ENCODE measurements around the gene EEF1AKMT3. TPM values are rescaled to one million over a fixed set of nuclear protein-coding genes. Genes with fewer than 3 reads are reported as not detected.
A peak's percentile ranks its signal among the peaks of the same experiment; 100 is the strongest.

Gene EEF1AKMT3
- total and polyA plus RNA-seq, 9 of the 15 experiments (the other 6 are each of a cell fraction or from before 2014, with no cell fraction given), result 4.1 to 17.2 (median 7.9) TPM

DNA sequence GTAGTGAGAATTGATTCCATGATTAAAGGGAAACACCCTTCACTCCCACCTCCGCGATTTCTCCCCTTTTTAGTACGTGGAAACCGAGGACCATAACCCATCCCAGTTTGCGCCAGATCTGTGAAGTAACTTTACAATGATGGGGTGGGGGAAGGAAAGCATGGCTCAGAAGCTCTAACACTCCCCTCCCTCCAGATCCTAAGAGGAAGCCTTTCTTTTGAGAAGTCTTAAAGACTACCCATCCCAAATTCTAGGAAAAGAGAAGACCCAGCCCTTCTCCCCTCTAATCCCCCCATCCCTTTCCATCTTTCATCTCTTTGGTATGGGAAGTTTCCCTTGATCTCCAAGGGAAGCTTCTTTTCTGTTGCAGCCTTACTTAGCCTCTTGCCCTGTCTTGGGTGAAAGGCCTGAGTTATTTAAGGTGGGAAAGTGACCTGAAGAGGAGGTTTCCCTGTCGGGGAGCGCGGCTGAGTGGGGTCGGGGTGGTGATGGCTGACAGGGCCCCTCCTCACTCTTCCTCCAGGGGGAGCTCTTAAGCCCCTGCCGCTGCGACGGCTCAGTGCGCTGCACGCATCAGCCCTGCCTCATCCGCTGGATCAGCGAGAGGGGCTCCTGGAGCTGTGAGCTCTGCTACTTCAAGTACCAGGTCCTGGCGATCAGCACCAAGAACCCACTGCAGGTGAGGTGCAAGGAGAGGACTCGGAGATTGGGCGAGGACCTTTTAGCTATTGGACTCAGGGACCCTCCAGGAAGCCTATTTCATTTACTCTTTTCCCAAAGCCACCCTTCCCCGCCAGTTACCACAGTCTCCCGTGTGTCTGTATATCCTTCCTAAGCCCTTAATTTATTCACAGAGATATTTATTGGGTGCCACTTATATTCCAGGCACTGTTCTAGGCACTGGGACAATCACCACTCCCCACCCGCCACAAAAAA lies 15.7 kb upstream of the EEF1AKMT3 start (continued):
- TF ChIP-seq, protein P1, sequence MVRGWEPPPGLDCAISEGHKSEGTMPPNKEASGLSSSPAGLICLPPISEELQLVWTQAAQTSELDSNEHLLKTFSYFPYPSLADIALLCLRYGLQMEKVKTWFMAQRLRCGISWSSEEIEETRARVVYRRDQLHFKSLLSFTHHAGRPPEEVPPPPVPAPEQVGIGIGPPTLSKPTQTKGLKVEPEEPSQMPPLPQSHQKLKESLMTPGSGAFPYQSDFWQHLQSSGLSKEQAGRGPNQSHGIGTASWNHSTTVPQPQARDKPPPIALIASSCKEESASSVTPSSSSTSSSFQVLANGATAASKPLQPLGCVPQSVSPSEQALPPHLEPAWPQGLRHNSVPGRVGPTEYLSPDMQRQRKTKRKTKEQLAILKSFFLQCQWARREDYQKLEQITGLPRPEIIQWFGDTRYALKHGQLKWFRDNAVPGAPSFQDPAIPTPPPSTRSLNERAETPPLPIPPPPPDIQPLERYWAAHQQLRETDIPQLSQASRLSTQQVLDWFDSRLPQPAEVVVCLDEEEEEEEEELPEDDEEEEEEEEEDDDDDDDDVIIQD (CRISPR knock-in tag; IDR thresholded peaks at IDR 0.05), result no peak
- TF ChIP-seq HDAC3 (IDR thresholded peaks at IDR 0.05; ENCODE audit: borderline replicate concordance, partially characterized antibody) (no peak), TBP (optimal IDR thresholded peaks at IDR 0.05; ENCODE audit: low read depth, low read length) (peak; percentile 16), STAG1 (CRISPR knock-in tag; IDR thresholded peaks at IDR 0.05; ENCODE audit: borderline replicate concordance) (peak; percentile 20; the same call in 1 of the 2 replicates), SRF (CRISPR knock-in tag; IDR thresholded peaks at IDR 0.05) (no peak), TCF7 (IDR thresholded peaks at IDR 0.05; ENCODE audit: borderline replicate concordance) (no peak), PHTF2 (CRISPR knock-in tag; IDR thresholded peaks at IDR 0.05) (no peak), FOSL1 (tag; conservative IDR thresholded peaks at IDR 0.05) (no peak), NRF1 (conservative IDR thresholded peaks at IDR 0.05 in 1 of 2, IDR thresholded peaks at IDR 0.05 in 1 of 2) (peak; percentile 26 to 47; a peak in 2 of 4 replicates), TAF9B (IDR thresholded peaks at IDR 0.05; ENCODE audit: partially characterized antibody) (no peak), ZNF766 (CRISPR knock-in tag; conservative IDR thresholded peaks at IDR 0.05) (no peak), CBFA2T3 (IDR thresholded peaks at IDR 0.05) (no peak), JUN (IDR thresholded peaks at IDR 0.05; ENCODE audit: borderline replicate concordance, low read depth, low read length) (0 out of 2 replicates have a peak, but pooled peaks have one; percentile 7), JUN (CRISPR knock-in tag; IDR thresholded peaks at IDR 0.05; ENCODE audit: borderline replicate concordance) (no peak)
- TF ChIP-seq, protein P2, sequence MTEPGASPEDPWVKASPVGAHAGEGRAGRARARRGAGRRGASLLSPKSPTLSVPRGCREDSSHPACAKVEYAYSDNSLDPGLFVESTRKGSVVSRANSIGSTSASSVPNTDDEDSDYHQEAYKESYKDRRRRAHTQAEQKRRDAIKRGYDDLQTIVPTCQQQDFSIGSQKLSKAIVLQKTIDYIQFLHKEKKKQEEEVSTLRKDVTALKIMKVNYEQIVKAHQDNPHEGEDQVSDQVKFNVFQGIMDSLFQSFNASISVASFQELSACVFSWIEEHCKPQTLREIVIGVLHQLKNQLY (CRISPR knock-in tag; conservative IDR thresholded peaks at IDR 0.05), result no peak
- TF ChIP-seq, protein P3, sequence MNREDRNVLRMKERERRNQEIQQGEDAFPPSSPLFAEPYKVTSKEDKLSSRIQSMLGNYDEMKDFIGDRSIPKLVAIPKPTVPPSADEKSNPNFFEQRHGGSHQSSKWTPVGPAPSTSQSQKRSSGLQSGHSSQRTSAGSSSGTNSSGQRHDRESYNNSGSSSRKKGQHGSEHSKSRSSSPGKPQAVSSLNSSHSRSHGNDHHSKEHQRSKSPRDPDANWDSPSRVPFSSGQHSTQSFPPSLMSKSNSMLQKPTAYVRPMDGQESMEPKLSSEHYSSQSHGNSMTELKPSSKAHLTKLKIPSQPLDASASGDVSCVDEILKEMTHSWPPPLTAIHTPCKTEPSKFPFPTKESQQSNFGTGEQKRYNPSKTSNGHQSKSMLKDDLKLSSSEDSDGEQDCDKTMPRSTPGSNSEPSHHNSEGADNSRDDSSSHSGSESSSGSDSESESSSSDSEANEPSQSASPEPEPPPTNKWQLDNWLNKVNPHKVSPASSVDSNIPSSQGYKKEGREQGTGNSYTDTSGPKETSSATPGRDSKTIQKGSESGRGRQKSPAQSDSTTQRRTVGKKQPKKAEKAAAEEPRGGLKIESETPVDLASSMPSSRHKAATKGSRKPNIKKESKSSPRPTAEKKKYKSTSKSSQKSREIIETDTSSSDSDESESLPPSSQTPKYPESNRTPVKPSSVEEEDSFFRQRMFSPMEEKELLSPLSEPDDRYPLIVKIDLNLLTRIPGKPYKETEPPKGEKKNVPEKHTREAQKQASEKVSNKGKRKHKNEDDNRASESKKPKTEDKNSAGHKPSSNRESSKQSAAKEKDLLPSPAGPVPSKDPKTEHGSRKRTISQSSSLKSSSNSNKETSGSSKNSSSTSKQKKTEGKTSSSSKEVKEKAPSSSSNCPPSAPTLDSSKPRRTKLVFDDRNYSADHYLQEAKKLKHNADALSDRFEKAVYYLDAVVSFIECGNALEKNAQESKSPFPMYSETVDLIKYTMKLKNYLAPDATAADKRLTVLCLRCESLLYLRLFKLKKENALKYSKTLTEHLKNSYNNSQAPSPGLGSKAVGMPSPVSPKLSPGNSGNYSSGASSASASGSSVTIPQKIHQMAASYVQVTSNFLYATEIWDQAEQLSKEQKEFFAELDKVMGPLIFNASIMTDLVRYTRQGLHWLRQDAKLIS (CRISPR knock-in tag; IDR thresholded peaks at IDR 0.05), result no peak
- TF ChIP-seq, protein P4, sequence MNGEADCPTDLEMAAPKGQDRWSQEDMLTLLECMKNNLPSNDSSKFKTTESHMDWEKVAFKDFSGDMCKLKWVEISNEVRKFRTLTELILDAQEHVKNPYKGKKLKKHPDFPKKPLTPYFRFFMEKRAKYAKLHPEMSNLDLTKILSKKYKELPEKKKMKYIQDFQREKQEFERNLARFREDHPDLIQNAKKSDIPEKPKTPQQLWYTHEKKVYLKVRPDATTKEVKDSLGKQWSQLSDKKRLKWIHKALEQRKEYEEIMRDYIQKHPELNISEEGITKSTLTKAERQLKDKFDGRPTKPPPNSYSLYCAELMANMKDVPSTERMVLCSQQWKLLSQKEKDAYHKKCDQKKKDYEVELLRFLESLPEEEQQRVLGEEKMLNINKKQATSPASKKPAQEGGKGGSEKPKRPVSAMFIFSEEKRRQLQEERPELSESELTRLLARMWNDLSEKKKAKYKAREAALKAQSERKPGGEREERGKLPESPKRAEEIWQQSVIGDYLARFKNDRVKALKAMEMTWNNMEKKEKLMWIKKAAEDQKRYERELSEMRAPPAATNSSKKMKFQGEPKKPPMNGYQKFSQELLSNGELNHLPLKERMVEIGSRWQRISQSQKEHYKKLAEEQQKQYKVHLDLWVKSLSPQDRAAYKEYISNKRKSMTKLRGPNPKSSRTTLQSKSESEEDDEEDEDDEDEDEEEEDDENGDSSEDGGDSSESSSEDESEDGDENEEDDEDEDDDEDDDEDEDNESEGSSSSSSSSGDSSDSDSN (IDR thresholded peaks at IDR 0.05; ENCODE audit: borderline replicate concordance in 1 of 2, low read depth in 2 of 2, low read length in 2 of 2), result no peak

Data from K562 (cell line).